Activated gamma-delta T cell treated with Interleukin-2 at 50 U/mL for 16 hours (primary cell): ENCODE results near the gene CNOT6L.
"Not testable (repeated sequence)": the region's sequence is repeated elsewhere in the genome, so short reads cannot be mapped to it uniquely, and the experiment has no call there.

Experiments used
- DNase-seq: peaks from one replicate; pipeline ENCODE4 v3.0.0-alpha.2; 2020

The CNOT6L gene

DNA sequence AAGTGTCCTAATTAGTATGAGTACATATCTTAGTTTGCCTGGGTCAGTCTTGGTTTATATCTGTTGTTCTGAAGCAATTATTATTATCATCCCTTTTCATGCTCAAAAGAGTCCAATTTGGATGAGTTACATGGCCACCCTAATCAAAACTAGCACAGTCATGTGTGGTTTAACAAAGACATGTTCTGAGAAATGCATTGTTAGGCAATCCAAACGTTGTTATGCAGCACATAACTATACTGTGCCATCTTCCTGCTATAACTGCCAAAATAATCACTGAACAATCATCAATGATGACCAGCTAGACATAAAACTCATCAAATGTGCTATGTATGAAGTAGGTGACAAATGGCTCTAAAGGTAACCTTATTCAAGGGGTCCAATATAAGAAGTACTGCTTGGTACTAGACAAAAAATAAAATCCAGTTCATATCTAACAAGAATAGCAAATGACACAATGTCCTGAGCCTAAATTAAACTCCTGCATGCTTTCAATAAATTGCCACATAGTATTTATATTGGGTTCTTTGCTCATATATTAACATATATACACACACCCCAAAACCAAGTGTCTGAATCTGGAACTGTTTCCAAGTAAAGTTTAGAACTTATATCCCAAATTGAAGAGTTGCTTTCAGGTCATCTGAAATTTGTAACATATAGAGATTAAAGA lies 41.9 kb downstream of the CNOT6L start:
- DNase-seq = no peak

DNA sequence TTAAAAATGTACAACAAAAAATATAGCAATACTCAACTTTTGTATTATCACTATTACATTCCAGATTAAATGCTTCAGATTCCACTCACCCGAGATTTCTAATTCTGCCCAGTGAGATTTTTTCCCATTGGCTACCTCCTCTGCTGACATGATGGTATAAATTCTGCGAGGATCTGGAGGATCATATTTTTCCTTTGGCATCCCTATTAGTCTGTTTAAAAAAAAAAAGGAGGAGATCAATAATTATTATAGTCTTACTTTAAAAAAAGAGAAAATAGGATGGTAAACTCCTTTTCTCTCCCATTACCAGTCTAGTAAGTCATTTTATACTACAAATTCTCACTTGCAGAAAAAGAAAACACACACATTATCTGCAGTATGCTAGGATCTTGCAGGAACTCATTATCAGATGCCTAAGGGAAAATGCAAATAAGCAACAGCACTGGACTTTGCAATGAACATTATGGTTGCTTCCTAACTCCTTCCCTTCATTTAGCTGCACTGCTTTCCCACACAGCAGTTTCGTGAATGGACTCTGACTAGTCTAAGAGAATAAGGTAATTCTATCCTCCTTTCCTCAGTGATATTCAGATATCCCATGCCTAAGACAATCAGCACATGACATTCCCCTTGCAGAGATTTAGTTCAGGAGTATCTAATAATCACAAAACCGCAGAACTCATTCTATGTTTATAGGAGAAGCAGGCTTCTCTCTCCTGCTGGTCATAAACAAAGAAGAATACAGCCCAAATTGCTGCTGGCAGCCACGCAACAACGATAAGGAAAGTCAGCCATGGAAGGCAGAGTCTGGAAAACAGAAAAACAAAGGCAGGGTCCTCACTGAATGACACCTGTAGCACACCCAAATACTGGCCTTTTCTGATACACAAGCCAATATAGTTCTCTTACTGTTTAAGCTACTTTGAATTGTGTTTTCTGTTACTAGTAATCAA lies 42.7 kb downstream of the CNOT6L start:
- DNase-seq = no peak

DNA sequence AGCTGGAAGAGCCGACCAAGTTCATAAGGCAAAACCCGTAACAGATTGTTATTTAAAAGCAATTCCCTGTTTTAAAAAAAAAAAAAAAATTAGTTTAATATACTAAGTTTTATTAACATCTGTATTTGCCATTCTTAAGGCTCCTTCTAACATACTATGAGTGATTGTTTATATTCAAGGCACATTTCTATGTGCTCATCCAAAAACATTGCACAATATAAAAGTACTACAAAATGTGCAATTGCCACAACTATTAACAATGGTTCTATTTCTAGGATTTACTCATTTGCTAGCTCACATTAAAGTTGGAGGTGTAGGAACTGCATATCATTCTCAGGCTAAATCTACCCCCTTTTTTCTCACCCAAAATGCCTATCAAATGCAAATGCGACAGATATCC lies 46.1 kb downstream of the CNOT6L start:
- DNase-seq = no peak

DNA sequence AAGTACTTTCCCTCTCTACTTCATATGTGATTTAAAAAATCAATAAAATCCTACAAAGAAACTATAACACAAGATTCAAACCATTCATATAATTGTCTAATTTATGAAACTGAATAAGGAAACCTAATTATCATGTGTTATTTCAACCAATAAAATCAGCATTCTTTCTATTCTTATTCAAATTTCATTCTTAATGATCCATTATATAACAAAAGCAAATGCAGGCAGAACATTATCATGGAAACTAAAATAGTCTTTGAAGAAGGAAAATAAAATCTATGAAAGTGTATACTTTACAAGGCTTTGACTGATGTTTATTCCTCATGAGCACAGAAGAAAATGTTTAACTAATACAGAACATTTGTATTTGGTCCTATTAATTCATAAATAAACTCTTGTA lies 47.6 kb downstream of the CNOT6L start:
- no peak for DNase-seq

DNA sequence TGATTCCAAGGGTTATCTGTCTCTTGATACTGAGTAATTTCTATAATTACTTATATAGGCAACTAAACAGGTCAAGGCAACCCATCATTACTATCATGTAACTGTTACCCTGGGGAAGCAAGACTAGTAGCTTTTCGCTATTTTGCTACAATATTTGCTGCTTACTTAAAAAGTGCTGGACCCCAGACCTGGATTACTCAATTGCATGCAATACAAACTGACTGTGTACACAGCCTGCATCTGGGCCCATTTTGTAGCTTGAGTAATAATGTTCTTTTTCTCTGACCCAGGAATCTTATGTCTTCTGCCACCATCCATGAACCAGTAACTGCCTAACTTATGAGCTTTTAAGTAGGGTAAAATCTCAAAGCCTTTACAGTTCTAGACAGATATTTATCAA lies 53.4 kb downstream of the CNOT6L start:
- no peak for DNase-seq

DNA sequence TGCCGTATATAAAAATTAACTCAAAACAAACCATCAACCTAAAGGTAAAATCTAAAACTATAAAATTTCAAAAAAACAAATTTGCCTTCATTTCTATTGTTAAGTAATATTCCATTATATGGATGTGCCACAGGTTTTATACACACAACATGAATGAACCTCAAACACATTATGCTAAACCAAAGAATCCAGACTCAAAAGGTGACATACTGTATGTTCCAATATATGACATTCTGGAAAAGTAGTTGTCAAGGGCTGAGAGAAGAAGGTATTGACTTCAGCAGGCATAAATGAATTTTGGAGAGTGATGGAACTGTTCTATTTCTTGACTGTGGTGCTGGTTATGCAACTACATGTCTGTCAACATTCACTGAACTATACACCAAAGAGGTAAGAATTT lies 56.6 kb downstream of the CNOT6L start:
- no peak for DNase-seq

DNA sequence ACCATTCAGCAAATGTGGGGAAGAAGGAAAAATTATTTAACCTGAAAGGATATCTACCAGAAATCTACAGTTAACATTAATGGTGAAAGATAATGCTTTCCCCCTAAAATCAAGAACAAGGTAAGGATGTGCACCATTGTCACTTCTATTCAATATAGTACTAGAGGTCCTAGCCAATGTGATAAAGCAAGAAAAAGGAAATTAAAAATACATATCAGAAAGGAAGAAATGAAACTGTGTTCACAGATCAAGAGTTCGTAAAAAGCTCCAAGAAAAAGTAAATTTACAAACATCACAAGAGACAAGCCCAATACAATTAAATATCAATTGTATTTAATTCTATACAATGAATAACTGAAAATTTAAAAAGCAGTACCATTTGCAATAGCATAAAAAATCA lies 57.6 kb downstream of the CNOT6L start:
- no peak for DNase-seq

DNA sequence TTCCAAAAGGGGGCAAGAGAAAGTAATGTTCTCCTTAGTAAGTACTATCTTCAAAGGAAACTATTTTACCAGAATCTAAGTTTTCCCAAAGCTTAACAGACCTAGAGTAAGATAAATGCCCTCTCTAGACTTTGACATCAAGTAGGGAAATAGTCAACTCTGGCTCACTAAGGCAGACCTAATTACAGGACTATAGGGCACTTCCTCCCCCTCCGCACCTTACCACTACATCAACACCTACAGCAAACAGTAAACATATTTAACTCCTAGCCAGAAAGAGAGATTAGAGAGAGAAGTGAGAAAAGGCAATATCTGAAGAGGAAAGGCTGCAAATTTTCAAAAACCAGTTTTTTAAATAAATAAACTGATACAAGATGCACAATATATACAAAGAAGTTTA lies 60.4 kb downstream of the CNOT6L start:
- DNase-seq = no peak

DNA sequence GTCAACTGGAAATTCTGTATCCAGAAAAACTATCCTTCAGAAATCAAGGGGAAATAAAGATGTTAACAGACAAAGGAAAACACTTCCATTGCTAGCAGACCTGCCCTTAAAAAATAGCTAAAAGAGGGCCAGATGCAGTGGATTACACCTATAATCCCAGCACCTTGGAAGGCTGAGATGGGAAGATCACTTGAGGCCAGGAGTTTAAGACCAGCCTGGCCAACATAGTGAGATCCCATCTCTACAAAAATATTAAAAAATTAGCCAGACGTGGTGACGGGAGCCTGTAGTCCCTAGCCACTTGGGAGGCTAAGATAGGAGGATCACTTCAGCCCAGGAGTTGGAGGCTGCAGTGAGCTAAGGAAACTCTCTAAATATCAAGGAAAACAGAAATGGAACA lies 67.4 kb downstream of the CNOT6L start:
- DNase-seq = no peak

DNA sequence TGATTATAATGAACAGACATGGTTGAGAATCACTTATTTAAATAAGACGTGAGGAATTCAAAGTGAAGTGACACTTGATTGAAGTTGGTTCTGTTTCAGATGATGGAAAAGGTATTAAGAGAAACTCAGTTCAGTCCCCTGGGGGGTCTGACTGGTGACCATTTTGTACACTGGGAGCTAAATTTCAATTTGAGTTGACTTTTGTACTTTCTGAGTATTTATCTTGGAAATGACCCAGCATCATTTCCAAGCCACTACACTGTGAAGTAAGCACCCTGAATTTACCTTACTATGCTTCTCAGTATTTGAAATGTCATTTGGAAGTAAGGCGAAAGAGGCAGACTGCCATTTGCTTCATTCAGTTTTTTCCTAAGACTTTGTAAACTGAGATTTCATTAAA lies 73.4 kb downstream of the CNOT6L start:
- no peak for DNase-seq

DNA sequence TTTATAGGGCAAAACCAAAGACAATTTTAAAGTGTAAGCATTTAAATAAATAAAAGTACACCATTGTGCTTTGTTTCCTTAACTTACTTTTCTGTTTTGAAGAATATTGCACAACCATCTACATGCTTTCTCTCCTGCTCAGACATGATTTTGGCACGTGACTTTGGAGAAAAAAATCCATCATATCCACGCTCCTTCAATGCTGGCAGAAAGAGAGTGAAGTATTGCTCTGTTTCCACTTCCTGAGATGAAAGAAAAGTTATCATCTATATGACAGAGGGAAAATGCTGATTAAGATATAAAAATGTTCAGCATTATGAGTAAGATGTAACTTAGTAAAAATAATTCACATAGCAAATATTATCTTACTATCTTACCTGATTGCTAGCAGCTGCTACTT lies 77.1 kb downstream of the CNOT6L start:
- no peak for DNase-seq

DNA sequence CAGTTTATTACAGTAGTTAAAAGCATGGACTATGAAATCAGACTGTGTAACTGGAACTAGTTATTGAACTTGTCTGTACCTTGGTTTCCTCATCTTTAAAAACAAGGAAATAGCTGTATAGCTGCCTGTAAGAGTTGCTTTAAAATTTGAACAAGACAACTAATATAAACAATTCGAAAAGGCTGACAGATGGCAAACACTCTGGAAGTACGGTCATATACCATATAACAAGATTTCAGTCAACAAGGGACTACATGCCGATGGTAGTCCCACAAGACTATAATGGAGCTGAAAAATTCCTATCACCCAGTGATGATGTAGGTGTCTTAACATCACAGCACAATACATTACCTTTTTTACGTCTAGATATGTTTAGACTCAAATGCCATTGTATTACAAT lies 78.7 kb downstream of the CNOT6L start:
- no peak for DNase-seq

DNA sequence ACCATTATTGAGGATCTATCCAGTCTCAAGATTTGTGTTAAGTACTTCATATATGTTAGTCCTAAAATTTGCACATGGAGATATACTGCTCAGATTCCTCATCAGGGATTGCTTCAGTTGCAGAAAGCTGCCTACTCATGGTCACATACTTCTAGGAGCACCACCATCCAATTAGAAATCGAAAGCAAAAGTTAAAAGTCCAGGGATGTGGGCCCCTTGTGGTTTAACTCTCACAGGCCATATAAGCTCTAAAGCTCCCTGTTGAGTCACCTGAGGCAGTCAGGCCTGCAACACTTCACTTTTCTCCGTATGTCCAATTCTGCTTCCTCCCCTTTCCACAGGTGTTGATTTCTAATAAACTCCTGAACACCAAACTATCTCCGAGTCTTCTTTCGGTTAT lies 84.2 kb downstream of the CNOT6L start:
- no peak for DNase-seq

DNA sequence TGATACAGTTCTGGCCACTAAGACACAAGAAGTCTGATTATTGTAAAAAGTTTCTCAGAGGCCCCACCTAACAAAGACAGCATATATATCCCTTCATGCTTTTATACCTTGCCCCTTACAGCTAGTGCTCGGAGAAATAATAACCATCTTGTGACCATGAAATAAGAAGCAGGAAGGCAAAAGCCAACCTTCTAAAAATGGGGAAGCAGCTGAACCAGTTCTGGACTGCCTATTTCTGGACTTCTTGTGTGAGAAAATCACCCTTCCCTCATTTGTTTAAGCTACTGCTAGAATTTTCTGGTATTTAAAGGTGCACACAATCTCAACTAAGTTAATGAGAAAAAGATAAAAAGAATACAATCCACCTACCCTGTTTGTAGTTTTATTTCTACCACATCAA lies 87.5 kb downstream of the CNOT6L start:
- DNase-seq = no peak

DNA sequence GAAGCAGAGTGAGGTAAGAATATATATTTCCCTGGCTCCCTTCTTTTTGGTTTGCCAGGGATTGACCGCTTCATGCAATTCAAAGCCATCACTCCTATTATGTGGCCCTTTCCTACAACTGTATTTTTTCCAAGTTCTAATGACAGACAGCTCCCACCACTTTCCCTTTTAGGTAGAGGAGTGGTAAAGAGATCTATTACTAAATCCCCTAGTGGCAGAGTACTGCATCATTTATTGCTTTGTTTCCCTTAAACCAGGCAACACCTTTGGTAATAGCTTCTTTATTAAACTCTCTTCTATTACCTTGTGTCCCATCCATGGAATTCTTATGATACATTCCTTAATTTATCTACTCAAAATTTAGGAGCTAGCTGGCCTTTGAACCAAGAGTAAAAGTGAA lies 90.7 kb downstream of the CNOT6L start:
- no peak for DNase-seq

DNA sequence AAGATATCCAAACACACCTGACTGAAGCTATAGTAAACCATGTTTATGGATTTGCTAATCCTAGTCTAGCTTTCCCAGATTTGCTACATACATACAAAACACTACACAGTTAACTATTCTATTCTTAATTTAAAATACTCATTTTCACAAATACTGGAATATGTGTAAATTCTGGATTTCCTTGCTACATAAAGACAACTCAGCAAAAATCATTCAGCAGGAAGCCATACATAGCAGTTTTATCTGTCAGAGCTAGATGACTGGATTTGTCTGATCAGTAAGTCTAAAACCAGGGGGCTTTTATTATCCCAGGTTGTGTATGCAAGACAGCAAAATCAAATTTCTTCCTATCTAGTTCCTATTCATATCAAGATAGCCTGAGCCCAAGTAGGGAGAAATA lies 98.1 kb downstream of the CNOT6L start:
- DNase-seq = no peak

DNA sequence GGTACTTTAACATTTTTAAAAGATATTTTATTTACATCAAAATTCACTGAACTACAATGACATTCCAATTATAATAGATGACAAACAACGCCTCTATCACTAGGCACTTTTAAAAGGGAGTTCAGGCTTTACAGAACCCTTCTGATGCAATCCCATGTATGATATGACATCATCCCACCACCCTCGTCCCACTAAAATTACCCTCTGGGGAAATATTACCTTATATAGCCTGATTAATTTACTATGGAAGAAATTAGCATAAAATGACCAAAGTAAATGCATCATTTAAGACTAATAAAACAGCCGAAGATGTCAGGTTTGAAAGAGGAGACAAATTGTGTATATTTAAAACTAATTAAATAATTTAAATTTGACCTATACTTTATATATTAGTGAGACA lies 100.7 kb downstream of the CNOT6L start:
- DNase-seq = not testable (repeated sequence)

DNA sequence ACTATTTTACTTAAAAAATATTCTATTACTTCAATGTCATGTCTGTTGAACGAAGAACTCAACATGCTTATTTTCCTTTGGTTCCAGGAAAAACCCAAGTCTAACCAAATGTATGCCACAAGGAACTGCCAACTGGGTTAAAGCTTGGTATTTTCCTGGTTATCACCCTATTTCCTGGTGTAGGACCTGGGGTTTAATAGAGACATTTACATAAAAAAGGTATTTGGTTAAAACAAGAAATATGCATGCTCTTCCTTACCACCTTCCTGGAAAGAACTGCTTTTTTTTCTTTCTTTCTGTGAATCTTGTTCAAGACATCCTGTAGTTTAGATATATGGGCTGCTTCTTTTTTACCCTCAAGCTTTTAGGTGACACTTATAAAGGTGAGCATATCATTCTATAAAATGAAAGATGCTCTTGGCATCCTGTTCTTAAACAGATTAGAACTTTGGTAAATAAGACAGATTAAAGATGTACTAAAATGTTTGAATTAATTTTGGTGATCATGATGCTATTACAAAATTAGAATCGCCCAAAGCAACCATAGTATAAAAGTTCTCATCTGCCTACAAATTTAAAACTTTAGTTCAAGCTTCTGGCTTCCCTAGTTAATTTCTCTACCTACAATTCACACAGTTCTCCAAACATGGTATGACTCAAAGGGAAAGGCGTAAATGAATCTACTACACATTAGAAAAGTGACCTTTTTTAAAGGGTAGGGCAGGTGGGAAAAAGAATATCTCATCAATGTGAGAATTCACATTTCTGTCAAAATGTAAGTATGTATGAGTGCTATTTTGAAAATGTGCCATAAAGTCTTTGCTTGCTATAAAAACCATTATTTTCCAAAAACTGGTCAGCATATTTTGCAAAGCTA lies 103.5 kb downstream of the CNOT6L start:
- DNase-seq = no peak

DNA sequence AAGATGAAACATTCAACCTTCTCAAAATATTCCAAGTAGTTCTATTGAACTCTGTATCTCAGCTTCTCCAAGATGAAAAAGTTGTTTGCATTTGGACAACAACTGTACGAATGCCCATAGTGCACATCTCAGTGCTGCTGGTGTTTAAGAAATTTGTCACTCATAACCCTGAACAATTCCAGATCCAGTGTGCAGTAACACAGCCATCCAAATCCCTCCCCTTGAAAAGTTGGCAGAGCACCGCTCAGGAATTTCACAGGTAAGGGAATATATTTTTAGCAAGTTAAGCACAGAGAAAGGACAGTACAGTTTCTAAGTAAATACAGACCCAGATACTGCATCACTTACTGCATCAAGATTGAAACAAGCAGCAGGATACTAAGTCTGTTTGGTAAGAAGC lies 104.7 kb downstream of the CNOT6L start:
- DNase-seq = no peak

DNA sequence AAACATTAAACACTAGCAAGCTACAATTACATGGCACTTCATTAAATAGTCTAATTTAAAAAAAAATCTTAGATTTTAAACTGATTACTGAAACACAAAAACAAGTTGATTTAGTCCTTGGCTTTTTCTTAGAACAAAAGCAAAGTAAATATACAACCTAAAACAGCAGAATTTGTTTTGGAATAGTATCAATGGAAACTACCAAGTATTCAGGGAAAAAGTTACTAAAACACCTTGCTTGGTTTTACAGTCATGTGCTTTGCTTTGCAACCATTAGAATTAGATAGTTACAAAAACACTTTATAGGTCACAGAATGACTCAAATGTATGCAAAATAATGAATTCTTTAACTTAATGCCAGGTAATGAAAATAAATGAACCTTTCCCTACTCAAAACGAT lies 105.3 kb downstream of the CNOT6L start:
- DNase-seq = no peak

DNA sequence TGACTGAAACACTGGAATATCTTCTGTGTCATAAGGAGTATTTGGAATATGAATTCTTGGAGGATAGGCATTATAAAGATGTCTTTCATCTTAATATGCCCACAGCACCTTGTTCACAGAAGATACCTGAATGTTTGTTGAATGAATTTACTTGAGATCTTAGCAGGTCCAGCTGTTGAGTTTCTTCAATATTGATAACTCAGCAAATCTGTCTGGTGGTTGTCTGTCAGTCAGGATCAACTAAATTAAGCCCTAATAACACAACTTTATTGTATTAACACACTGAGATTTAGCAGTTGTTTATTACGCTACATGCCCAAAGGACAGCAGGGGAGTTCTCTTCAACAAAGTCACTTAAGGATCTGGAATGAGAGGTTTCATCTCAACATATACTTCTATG lies 106.5 kb downstream of the CNOT6L start:
- no peak for DNase-seq

DNA sequence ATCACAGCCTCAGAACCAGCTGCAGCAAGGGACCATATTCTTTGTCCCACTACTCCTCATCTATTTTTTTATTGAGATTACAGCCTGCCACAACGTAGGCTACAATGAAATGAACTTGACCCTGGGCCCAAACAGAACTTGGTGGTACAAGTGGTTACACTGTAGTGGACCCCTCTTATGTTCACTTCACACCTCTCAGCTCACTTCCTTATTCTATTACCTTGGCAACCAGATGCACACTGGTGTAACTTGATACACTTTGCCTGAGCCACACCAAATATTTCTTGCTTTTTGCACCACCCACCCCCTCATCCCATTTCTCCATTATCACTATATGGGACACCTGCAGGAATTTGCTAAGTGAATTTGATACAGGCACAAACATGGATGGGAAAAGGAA lies 107.7 kb downstream of the CNOT6L start:
- no peak for DNase-seq

DNA sequence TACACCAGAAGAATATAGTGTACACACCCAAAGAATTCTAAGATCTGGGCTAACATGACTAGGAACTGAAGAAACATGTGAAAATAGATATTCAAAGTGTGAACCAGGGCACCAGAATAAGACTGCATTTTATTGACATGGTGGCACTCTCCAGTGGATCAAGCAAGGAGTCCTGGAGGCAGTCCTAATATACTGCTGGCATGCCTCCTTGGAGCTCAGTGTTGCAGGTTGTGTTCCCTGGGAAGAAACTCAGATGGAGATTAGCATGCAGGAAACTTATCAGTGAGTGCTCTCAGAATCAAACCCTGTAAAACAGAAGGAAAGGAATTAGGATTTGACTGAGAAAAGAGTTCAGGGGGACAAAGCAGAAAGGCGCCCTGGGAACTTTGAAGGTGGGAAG lies 108.5 kb downstream of the CNOT6L start:
- no peak for DNase-seq

DNA sequence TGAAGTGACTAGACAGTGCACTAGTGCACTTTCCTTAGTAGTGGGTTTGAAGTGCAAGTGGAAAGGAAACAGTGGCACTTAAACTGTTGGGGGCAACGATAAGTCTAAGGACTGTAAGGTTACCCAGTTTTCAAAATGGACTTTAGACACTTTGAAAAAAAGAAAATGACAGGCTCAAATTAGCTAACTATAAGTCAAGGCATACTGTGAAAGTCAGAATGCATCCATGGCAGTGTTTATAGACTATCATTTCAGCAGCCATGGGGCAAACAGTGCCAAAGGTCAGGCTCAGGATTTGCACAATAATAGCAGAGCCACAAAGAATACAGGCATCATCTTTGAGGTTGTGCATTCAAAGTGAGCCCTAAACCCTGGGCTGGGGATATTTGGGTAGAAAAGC lies 109.1 kb downstream of the CNOT6L start:
- DNase-seq = no peak
